Hepatic stellate cell (primary cell): Measurements from ENCODE around the gene RNF145.
"Not testable (repeated sequence)": the region's sequence is repeated elsewhere in the genome, so short reads cannot be mapped to it uniquely, and the experiment has no call there.

Experiments
- DNase-seq: peaks from one replicate; pipeline ENCODE4 v3.0.0; 2011; ENCODE audit warnings: low spot score

RNF145 gene

GRCh38 chr5:159157552-159157951, 51.8 kb downstream of the RNF145 start:
- no peak for DNase-seq

- DNase-seq, result peak; percentile 41
These were observed 52.7 kb downstream of the RNF145 start for GRCh38 chr5:159156426-159157238.

DNA sequence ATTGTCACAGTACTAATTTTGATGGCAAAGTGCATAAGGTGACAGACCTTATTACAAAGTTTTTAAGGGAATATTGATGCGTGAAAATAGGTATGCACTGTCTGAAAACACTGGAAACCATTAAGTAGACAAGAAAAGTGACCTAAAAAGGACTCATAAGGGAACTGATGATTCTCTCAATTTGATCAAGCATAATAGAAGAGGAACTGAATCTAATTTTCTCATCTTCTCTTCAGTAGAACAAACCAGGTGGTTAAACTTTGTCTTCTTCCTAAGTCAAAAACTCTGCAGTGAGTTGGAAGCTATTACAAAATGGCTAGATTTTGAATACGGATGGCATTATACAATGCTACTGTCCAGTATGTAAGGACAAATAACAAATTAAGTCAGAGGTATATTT, 53.4 kb downstream of the RNF145 start:
- no peak for DNase-seq

- DNase-seq, result no peak
These were observed 56.5 kb downstream of the RNF145 start for GRCh38 chr5:159152876-159153275.

GRCh38 chr5:159149085-159149484, 60.3 kb downstream of the RNF145 start:
- no peak for DNase-seq

DNA sequence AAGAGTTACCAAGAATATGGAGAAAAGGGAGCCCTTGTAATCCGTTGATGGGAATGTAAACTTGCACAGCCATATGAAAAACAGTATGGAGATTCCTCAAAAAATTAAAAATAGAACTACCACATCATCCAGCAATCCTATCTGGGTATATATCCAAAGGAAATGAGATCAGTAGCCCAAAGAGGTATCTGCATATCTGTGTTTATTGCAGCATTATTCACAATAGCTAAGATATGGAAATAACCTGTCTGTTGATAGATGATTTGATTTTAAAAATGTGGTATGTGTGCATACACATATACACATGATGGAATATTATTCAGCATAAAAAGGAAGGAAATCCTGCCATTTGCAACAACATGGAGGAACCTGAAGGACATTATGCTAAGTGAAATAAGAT, 61.4 kb downstream of the RNF145 start:
- no peak for DNase-seq

DNA sequence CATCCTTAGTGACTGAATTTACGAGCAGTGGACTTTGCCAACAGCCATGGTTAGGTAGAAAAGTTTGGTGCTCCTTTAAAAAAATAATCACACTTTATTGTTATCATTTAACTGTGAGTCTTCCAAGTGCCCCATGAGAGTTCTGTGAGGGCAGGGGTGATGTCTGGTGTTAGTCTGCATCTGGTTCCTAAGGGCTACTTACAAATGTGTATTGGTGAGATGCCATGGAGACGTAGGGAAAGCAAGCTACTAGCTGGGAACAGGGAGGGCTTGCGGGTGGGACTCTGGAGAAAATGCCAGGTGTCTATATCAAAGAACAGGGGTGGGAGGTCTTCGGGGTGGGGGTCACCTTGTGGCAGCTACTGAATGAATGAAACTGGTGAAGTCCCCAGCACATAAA, 62.5 kb downstream of the RNF145 start:
- DNase-seq, result no peak

DNA sequence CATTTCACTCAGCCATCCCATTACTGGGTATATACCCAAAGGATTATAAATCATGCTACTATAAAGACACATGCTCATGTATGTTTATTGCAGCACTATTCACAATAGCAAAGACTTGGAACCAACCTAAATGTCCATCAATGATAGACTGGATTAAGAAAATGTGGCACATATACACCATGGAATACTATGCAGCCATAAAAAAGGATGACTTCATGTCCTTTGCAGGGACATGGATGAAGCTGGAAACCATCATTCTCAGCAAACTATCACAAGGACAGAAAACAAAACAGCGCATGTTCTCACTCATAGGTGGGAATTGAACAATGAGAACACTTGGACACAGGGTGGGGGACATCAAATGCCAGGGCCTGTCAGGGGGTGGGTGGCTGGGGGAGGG, 64.2 kb downstream of the RNF145 start:
- not testable (repeated sequence) for DNase-seq

GRCh38 chr5:159139802-159140201, 69.6 kb downstream of the RNF145 start:
- DNase-seq, result no peak

DNA sequence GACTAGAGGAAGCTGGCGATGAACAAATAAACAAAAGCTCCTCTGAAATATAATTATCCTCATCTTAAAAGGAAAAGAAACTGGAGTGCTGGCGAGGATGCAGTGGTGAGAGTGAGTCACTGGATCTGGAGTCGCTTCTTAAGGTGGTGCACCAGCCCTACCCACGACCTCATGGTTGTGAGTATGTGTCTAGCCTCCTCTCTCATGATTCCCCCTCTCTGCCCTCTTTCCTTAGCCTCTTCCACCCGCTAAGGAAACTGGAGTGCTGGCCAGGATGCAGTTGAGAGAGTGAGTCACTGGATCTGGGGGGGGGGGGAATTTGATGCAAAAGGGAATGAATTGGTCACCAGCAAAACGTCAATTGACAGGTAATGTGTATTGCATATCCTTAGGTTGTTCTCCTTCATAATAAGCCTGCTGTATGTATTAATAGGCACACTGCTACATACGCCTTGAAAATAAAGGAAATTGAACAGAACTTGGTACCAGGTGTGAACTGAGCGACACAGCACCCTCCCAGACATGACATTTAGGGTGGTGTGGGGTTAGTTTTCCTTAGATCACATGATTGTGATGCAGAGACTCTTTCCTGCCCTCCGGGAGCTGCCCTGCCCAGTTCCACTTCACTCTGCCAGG, 73.3 kb downstream of the RNF145 start:
- DNase-seq, result peak; percentile 29

DNA sequence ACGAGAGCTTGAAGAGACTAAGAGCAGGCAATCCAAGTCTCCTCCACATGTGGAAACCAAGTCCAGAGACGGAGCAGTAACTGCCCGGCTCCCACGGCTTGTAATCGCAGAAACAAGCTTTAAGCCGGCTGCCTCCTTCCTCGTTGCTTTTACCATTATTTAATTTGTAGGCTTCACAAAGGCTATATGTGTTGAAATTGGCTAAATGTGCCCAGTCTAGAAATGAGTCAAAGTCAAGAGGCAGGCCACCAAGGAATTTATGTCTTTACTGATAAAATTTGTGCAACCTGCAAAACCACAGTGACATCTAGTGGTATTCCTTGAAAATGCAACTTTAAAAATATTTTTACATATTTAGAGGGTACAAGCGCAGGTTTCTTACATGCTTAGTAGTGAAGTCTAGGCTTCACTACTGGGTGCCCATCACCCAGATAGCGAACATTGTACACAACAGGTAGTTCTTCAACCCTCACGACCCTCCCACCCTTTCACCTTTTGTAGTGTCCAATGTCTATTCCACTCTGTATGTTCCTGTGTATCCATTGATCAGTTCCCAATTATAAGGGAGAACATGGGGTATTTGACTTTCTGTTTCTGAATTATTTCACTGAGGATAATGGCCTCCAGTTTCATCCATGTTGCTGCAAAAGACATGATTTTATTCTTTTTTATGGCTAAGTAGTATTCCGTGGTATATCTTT, 76.2 kb downstream of the RNF145 start:
- DNase-seq, result peak; percentile 51

GRCh38 chr5:159132429-159133040, 76.8 kb downstream of the RNF145 start:
- no peak for DNase-seq

DNA sequence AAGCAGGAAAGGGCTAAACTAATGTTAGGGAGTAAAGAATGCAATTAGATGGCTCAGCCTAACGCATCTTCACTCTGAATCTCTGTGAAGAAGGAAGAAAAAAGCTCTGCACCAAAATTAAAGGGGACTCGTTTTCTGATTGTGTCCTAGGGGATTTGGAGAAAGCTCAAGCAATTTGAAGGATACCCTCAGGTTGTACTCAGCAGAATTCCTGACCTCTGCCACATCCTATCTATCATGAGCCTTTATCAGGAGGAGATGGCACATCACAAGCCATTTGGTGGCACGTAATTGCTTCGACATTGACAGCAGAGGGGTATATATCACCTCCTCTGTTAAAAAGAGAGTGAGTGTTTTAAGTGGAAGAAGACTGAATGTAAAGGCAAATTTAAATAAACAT, 77.4 kb downstream of the RNF145 start:
- no peak for DNase-seq

GRCh38 chr5:159130871-159131270, 78.5 kb downstream of the RNF145 start:
- DNase-seq, result no peak

GRCh38 chr5:159128070-159128541, 81.2 kb downstream of the RNF145 start:
- DNase-seq, result no peak

DNA sequence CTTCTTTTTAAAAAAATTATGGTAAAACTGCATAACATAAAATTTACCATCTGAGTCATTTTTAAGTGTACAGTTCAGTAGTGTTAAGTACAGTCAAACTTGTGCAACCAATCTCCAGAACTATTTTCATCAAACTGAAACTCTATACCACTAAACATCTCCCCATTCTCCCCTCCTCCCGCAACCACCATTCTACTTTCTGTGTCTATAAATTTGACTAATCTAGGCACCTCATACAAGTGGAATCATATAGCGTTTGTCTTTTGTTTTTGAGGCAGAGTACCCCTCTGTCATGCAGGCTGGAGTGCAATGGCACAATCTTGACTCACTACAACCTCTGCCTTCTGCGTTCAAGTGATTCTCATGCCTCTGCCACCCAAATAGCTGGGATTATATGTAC, 85.7 kb downstream of the RNF145 start:
- DNase-seq, result no peak

DNA sequence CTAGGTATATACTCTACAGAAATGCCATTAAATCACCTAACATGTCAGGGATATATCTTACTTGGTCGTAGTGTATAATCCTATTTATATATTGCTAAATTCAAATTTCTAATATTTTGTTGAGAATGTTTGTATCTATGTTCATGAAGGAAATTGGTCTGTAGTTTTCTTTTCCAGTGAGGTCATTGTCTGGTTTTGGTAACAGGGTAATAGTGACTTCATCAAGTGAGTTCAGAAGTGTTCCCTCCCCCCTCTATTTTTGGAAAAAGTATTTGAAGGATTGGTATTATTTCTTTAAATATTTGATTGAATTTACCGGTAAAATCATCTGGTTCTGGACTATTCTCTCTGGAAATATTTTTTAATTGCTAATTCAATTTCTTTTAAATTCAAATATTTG, 86.2 kb downstream of the RNF145 start:
- no peak for DNase-seq

- DNase-seq, result no peak
These were observed 88.3 kb downstream of the RNF145 start for GRCh38 chr5:159121061-159121460.

- no peak for DNase-seq
These were observed 88.9 kb downstream of the RNF145 start for GRCh38 chr5:159120446-159120845.

DNA sequence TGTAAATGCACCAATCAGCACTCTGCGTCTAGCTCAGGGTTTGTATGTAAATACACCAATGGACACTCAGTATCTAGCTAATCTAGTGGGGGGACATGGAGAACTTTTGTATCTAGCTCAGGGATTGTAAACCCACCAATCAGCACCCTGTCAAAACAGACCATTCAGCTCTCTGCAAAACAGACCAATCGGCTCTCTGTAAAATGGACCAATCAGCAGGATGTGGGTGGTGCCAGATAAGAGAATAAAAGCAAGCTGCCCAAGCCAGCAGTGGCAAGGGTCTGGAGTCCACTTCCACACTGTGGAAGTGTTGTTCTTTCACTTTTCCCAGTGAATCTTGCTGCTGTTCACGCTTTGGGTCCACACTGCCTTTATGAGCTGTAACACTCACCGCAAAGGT, 89.5 kb downstream of the RNF145 start:
- not testable (repeated sequence) for DNase-seq

- not testable (repeated sequence) for DNase-seq
These were observed 90.2 kb downstream of the RNF145 start for GRCh38 chr5:159118958-159119659.

DNA sequence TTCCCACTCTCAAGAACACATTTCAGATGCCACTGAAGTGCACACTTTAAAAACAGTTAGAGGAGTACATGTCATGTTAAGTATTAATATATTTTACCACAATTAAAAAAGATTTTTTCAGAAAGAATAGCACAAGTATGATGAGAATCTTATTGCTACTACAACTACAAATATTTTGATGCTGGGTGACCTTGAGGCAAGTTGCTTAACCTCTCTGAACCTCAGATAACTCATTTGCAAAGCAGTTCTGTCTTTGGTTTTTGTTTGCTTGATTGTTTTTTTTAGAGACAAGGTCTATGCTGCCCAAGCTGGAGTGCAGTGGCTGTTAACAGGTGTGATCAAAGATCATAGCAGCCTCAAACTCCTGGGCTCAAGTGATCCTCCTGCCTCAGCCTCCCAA, 95.9 kb downstream of the RNF145 start:
- no peak for DNase-seq
